IMR-90 (cell line): ENCODE results near the gene ASTN2. TPM values are rescaled to one million over a fixed set of nuclear protein-coding genes. Genes with fewer than 3 reads are reported as not detected.

Experiments
- ATAC-seq: fragments of 200-7000 bp; cut with Tn5 transposase; 2 replicates; pipeline ENCODE4 v1.9.1; 2020; ENCODE audit warnings: low read depth, mild to moderate bottlenecking, moderate library complexity
- BruUV-seq: library from RNA; stranded (reverse); fragments of 400-500 nt; replicated peaks from 2 replicates; lab custom pipeline; 2021; lab: Mats Ljungman, UMichigan
- CTCF ChIA-PET: fragments of 300-600 bp; formaldehyde crosslinking; extraction: SDS; loops from one replicate; lab custom pipeline; 2021; ENCODE audit warnings: antibody characterized with exemption; lab: Yijun Ruan, JAX
- POLR2A ChIA-PET: fragments of 300-600 bp; sonication (Branson Sonifier 250); formaldehyde crosslinking; loops from one replicate; lab custom pipeline; 2022; ENCODE audit warnings: antibody characterized with exemption; ENCODE audit not compliant: unreplicated experiment; lab: Charles Lee
- DNase-seq: peaks from one replicate; pipeline ENCODE4 v3.0.0; 2013
- H2AFZ ChIP-seq: replicated peaks from 2 replicates; pipeline ENCODE3; 2013; ENCODE audit warnings: low read length, mild to moderate bottlenecking; ENCODE audit not compliant: poor library complexity
- H2AK5ac ChIP-seq: 2 replicates; pipeline ENCODE4 v1.6.1; 2013; ENCODE audit warnings: low read depth, low read length, inconsistent platforms
- H2AK9ac ChIP-seq: replicated peaks from 2 replicates; pipeline ENCODE3; 2013; ENCODE audit warnings: mild to moderate bottlenecking, low read depth, low read length, moderate library complexity; ENCODE audit not compliant: poor library complexity
- H2BK120ac ChIP-seq: 2 replicates; pipeline ENCODE4 v1.6.1; 2013; ENCODE audit warnings: low read depth, low read length, inconsistent platforms
- H2BK15ac ChIP-seq: 3 replicates; pipeline ENCODE4 v1.6.1; 2013; ENCODE audit warnings: low read depth, low read length, inconsistent platforms
- H2BK20ac ChIP-seq: 2 replicates; pipeline ENCODE4 v1.6.1; 2013; ENCODE audit warnings: low read depth, mild to moderate bottlenecking, inconsistent platforms, low read length, moderate library complexity
- H2BK5ac ChIP-seq: 2 replicates; pipeline ENCODE4 v1.6.1; 2013; ENCODE audit warnings: mild to moderate bottlenecking, low read depth, low read length, inconsistent platforms; ENCODE audit not compliant: poor library complexity, severe bottlenecking
- H3K14ac ChIP-seq: replicated peaks from 2 replicates; pipeline ENCODE4 v1.6.1; 2013; ENCODE audit warnings: low read depth, low read length, inconsistent platforms
- H3K18ac ChIP-seq: 2 replicates; pipeline ENCODE4 v1.6.1; 2013; ENCODE audit warnings: low read depth, low read length, control low read depth
- H3K23ac ChIP-seq: 2 replicates; pipeline ENCODE4 v1.6.1; 2013; ENCODE audit warnings: low read depth, low read length, inconsistent platforms
- H3K27ac ChIP-seq: 2 replicates; pipeline ENCODE4 v1.5.1; 2013; ENCODE audit warnings: mild to moderate bottlenecking, control low read depth, low read length; ENCODE audit not compliant: insufficient read depth
- H3K27me3 ChIP-seq: 2 replicates; pipeline ENCODE4 v1.6.1; 2013; ENCODE audit warnings: low read length; ENCODE audit not compliant: control insufficient read depth, insufficient read depth
- H3K36me3 ChIP-seq: 2 replicates; pipeline ENCODE4 v1.6.1; 2013; ENCODE audit warnings: low read length, mixed read lengths; ENCODE audit not compliant: control insufficient read depth, insufficient read depth
- H3K4ac ChIP-seq: 2 replicates; pipeline ENCODE4 v1.6.1; 2013; ENCODE audit warnings: low read depth, low read length, inconsistent platforms
- H3K4me1 ChIP-seq: 2 replicates; pipeline ENCODE4 v1.6.1; 2013; ENCODE audit warnings: low read length, mixed read lengths; ENCODE audit not compliant: control insufficient read depth, insufficient read depth
- H3K4me2 ChIP-seq: 2 replicates; pipeline ENCODE4 v1.6.1; 2013; ENCODE audit warnings: low read depth, mild to moderate bottlenecking, control low read depth, low read length, moderate library complexity
- H3K4me3 ChIP-seq: 2 replicates; pipeline ENCODE4 v1.5.1; 2013; ENCODE audit warnings: low read depth, mild to moderate bottlenecking, control low read depth, low read length, moderate library complexity; ENCODE audit not compliant: insufficient read depth
- H3K56ac ChIP-seq: 2 replicates; pipeline ENCODE4 v1.6.1; 2013; ENCODE audit warnings: low read length, inconsistent platforms; ENCODE audit not compliant: insufficient read depth; ENCODE audit errors: extremely low read depth
- H3K79me1 ChIP-seq, 2 experiments: 2 replicates each; pipeline ENCODE4 v1.6.1; 2013; ENCODE audit warnings: low read length in 2 of 2, inconsistent platforms in 1 of 2, low read depth in 1 of 2
- H3K9ac ChIP-seq: 2 replicates; pipeline ENCODE4 v1.6.1; 2013; ENCODE audit warnings: low read depth, low read length, control low read depth
- H3K9me1 ChIP-seq: 2 replicates; pipeline ENCODE4 v1.6.1; 2013; ENCODE audit warnings: low read length, inconsistent platforms; ENCODE audit not compliant: insufficient read depth
- H3K9me3 ChIP-seq: 2 replicates; pipeline ENCODE4 v1.6.1; 2013; ENCODE audit warnings: low read length; ENCODE audit not compliant: control insufficient read depth, insufficient read depth
- H4K20me1 ChIP-seq: 2 replicates; pipeline ENCODE4 v1.6.1; 2013; ENCODE audit warnings: low read length, inconsistent platforms; ENCODE audit not compliant: insufficient read depth
- H4K5ac ChIP-seq: 2 replicates; pipeline ENCODE4 v1.6.1; 2013; ENCODE audit warnings: mild to moderate bottlenecking, low read depth, low read length, control low read depth
- H4K8ac ChIP-seq, 2 experiments: 2 replicates each; pipeline ENCODE4 v1.6.1; 2013; ENCODE audit warnings: low read depth in 2 of 2, low read length in 2 of 2, control low read depth in 1 of 2, inconsistent platforms in 1 of 2
- H4K91ac ChIP-seq: 2 replicates; pipeline ENCODE4 v1.6.1; 2013; ENCODE audit warnings: low read depth, low read length, inconsistent platforms; ENCODE audit not compliant: insufficient read depth
- BHLHE40 ChIP-seq: fragments of 150-350 bp; IDR thresholded peaks from 2 replicates; pipeline ENCODE4 v1.6.1; 2016; ENCODE audit warnings: mild to moderate bottlenecking, low read depth, low read length
- CEBPB ChIP-seq: IDR thresholded peaks from 2 replicates; pipeline ENCODE4 v1.6.1; 2012; ENCODE audit warnings: low read depth, low read length, improper control_type of control experiment
- CHD1 ChIP-seq: IDR thresholded peaks from 2 replicates; pipeline ENCODE4 v1.6.1; 2012; ENCODE audit warnings: low read depth, low read length, improper control_type of control experiment
- ELK1 ChIP-seq: fragments of 150-350 bp; IDR thresholded peaks from 2 replicates; pipeline ENCODE4 v1.6.1; 2016; ENCODE audit warnings: low read depth, mild to moderate bottlenecking, low read length, moderate library complexity, borderline replicate concordance
- MAFK ChIP-seq: IDR thresholded peaks from 2 replicates; pipeline ENCODE4 v1.6.1; 2012; ENCODE audit warnings: low read depth, low read length, improper control_type of control experiment
- MAZ ChIP-seq: IDR thresholded peaks from 2 replicates; pipeline ENCODE4 v1.6.1; 2012; ENCODE audit warnings: low read depth, mild to moderate bottlenecking, low read length, improper control_type of control experiment, moderate library complexity, borderline replicate concordance
- MXI1 ChIP-seq: IDR thresholded peaks from 2 replicates; pipeline ENCODE4 v1.6.1; 2012; ENCODE audit warnings: low read depth, mild to moderate bottlenecking, low read length, moderate library complexity, borderline replicate concordance
- RAD21 ChIP-seq: IDR thresholded peaks from 2 replicates; pipeline ENCODE4 v1.6.1; 2012; ENCODE audit warnings: low read length, improper control_type of control experiment
- RFX5 ChIP-seq: IDR thresholded peaks from 2 replicates; pipeline ENCODE4 v1.8.0; 2012; ENCODE audit warnings: low read depth, mild to moderate bottlenecking, low read length, moderate library complexity
- USF2 ChIP-seq: fragments of 150-350 bp; IDR thresholded peaks from 2 replicates; pipeline ENCODE4 v1.6.1; 2017; ENCODE audit warnings: mild to moderate bottlenecking, antibody characterized with exemption, low read length, low read depth
- WGBS, 2 experiments: methylation state at CpG; one replicate each; pipeline versions ENCODE4 v1.1.5 to v1.1.7; 2013; ENCODE audit warnings: missing lambda C conversion rate in 2 of 2; ENCODE audit not compliant: insufficient read length in 1 of 2; ENCODE audit errors: extremely low coverage in 2 of 2; 5-methylcytosine and 5-hydroxymethylcytosine counted together
- dilution Hi-C: fragments of 300-500 bp; cut with HindIII; formaldehyde crosslinking; loops from one replicate; pipeline ENCODE4 v1.14.3; 2018; ENCODE audit warnings: low sequenced_read_pairs; ENCODE audit not compliant: unreplicated experiment
- in situ Hi-C: fragments of 300-500 bp; cut with MboI; formaldehyde crosslinking; loops from 3 replicates; pipeline ENCODE4 v1.14.3; 2019; ENCODE audit warnings: low sequenced_read_pairs, inconsistent platforms, mixed read lengths
- intact Hi-C: fragments of 100-400 bp; cut with micrococcal nuclease; formaldehyde crosslinking; loops from 2 replicates; pipeline ENCODE4 v1.10.0; 2022
- polyA plus RNA-seq, 3 experiments: library from polyadenylated mRNA; depleted of rRNA; stranded (reverse); fragments of >200 nt; gene quantifications; 2 replicates each; pipeline ENCODE4 v1.2.3, GENCODE V29; 2012; ENCODE audit warnings: low replicate concordance in 1 of 3
- total RNA-seq: library from RNA; depleted of rRNA; stranded (reverse); fragments of >200 nt; gene quantifications from 2 replicates; pipeline ENCODE4 v1.2.3, GENCODE V29; 2012

ASTN2 gene
- total and polyA plus RNA-seq, 2 of the 4 experiments (the other 2 are of a cell fraction), result 3.8 to 6.8 TPM

- Histone ChIP-seq H3K56ac (no peak overlapping the region), H4K91ac (no peak overlapping the region), H3K9me1 (no peaks in the 10 kb centered on the region), H3K14ac (no peak overlapping the region), H4K8ac (no peak overlapping the region), H4K5ac (no peak overlapping the region), H3K18ac (no peak overlapping the region), H2AK9ac (no peak overlapping the region), H2BK20ac (no peak overlapping the region), H4K20me1 (no peaks in the 10 kb centered on the region), H3K9me3 (no peaks in the 10 kb centered on the region), H2AK5ac (no peak overlapping the region), H2BK120ac (no peak overlapping the region), H3K4ac (no peak overlapping the region), H2BK15ac (no peak overlapping the region), H3K4me1 (no peaks in the 10 kb centered on the region), H3K27me3 (no peaks in the 10 kb centered on the region), H3K4me3 (no peak overlapping the region), H3K9ac (no peak overlapping the region), H3K4me2 (no peak overlapping the region), H3K27ac (no peak overlapping the region), H3K36me3 (no peaks in the 10 kb centered on the region), H3K23ac (no peak overlapping the region), H3K79me1 (no peaks in the 10 kb centered on the region), H2BK5ac (no peak overlapping the region), H2AFZ (no peak overlapping the region)
- ATAC-seq (no peak), DNase-seq (peak; percentile 2)
- in situ Hi-C loops (no loop called here), intact Hi-C loops (no loop called here), dilution Hi-C loops (no loop called here)
- no TSS peak for BruUV-seq
- TF ChIP-seq RFX5 (no peak), ELK1 (no peak), CHD1 (no peak), MAFK (no peak), CEBPB (no peak), USF2 (no peak), RAD21 (no peak), BHLHE40 (no peak), MAZ (no peak), MXI1 (no peak)
- CTCF ChIA-PET, result no interaction called here
- POLR2A ChIA-PET, result no interaction called here
- WGBS, 2 experiments, result 67% methylated on average over 1 of the region's 2 CpGs; no CpG with 5 or more reads in 1 of the 2 experiments
Measured at GRCh38 chr9:116992865-116993264, 422.0 kb downstream of the ASTN2 start.
